ENCODE results near the gene SMARCC1.

SMARCC1 gene

DNA sequence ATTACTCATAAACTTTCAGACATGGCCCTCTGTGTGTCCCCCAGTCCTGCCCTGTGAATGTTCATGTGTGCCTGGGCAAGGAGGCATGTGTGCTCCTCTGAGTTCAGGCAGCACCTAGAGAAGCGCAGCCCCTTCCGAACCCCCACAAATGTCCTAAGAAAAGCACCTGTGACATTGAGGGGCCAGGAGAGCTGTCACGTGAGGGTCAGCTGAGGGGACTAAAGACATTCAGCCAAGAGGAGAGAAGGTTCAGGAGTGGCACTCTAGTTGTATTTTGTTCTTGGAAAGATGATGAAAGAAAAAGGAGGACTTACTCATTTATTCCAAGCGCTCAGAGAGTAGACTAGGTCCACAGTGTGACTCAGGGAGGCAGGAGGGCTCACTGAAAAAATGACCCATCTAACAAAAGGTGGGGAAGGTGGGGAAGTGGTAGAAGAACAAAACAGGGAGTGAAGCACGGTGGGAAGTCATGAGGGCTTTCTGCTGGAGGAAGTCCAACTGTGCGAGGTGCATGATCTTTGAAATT lies 240.0 kb downstream of the SMARCC1 start:
- no peak for DNase-seq (ENCODE audit: low read depth)

DNA sequence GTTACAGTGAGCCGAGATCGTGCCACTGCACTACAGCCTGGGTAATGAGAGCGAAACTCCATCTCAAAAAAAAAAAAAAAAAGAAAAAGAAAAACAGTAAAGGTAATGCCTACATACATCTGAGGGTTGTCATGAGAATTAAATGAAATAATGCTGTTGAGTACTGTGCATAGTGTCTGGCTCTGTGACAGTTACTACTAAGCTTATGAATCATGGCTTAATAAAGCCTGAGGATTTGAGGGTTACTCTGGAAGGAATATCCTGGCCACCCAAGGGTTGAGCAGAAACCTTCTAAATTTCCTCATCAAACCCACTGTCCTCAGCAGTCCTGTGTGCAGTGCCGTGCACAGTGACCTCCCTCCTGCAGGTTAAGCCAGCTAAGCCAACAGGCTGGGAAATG lies 241.4 kb downstream of the SMARCC1 start:
- DNase-seq (ENCODE audit: low read depth): no peak

DNA sequence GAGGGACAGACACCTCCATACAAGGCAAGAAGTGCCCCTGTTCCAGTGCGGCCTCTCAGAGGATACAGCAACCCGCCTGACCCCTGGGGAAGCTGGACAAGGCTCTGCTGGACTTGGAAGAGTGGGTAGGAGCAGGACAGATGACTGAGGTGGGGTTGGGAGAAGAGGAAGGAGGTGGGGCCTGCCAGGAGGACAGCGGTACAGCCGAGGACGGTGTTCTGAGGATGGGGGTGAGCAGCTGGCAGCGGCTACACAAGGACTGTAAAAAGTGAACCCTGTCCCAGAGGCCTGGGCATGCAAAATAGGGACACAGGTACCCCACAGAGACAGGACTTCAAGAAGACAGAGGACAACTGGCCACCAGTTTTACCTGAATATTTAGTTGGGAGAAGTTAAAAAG lies 244.7 kb downstream of the SMARCC1 start:
- no peak for DNase-seq (ENCODE audit: low read depth)

DNA sequence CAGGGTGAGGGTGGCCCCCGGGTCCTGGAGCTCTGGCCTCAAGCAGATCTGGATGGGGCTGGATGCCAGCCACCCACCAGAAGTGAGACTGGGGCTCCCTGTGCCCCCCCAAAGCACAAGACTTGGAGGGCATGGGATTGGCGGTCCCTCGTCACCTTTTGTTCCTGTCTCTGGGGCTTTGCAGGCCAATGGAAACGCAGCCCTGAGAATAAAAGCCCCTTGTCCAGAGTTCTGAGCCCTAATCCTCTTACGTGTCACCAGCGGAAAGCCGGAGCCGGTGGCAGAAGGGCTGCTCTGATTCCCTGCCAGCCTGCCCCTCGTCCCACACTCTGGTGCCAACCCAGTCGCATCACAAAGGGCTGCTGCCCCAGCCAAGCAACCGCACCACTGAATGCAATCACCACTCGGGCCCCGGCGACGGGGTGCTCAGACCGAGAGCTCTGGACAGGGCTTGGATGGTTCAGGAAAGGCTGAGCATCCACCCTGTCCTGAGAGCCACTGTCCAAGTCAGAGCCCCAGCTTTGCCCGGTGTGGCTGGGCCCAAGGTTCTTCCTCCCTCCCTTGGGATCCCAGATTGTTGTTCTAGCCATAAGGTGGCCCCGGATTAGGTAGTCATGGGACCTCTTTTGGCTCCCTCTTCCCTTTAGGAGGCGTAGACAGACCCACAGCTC lies 245.3 kb downstream of the SMARCC1 start:
- no peak for DNase-seq (ENCODE audit: low read depth)
